ENCODE results near the gene APOM.

DNA sequence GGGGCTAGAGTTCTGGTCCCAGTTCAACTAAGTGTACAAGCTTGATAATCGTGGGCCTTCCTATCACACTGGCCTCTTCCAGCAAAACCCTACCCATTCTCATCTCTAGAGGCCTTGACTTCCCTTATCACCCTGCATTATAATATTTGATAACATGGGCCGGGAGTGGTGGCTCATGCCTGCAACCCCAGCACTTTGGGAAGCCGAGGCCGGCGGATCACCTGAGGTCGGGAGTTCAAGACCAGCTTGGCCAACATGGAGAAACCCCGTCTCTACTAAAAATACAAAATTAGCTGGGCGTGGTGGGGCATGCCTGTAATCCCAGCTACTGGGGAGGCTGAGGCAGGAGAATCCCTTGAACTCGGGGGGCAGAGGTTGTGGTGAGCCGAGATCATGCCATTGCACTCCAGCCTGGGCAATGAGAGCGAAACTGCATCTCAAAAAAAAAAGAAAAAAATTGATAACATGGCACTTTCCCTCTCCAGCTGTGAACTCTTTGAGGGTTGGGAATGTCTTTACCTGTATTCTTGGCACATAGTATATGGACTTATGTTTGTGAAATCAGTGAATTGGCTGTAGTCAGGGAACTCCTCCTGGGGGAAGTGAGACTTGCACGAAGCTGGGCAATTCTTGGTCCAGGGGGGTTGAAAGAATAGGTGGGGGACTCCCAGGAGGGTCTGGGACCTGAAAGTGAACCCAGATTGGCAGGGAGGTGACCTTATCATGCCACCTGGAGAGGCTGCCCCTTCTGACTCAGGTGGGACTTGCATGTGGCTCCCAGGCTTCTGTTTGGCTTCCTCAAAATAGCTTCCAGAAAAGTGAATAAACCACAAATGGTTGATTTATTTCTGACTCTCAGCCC is 5.8 kb downstream of the APOM start:
- TF ChIP-seq, protein P1, sequence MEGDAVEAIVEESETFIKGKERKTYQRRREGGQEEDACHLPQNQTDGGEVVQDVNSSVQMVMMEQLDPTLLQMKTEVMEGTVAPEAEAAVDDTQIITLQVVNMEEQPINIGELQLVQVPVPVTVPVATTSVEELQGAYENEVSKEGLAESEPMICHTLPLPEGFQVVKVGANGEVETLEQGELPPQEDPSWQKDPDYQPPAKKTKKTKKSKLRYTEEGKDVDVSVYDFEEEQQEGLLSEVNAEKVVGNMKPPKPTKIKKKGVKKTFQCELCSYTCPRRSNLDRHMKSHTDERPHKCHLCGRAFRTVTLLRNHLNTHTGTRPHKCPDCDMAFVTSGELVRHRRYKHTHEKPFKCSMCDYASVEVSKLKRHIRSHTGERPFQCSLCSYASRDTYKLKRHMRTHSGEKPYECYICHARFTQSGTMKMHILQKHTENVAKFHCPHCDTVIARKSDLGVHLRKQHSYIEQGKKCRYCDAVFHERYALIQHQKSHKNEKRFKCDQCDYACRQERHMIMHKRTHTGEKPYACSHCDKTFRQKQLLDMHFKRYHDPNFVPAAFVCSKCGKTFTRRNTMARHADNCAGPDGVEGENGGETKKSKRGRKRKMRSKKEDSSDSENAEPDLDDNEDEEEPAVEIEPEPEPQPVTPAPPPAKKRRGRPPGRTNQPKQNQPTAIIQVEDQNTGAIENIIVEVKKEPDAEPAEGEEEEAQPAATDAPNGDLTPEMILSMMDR (conservative IDR thresholded peaks at IDR 0.05; ENCODE audit: low read length): 0 out of 2 replicates have a peak, but pooled peaks have one; percentile 12
- TF ChIP-seq EZH2phosphoT487 (IDR thresholded peaks at IDR 0.05; ENCODE audit: borderline replicate concordance, low read depth, low read length): no peak
